ENCODE measurements around the gene LGMN. TPM values are rescaled to one million over a fixed set of nuclear protein-coding genes. Genes with fewer than 3 reads are reported as not detected.

The LGMN gene
- total RNA-seq, 1 experiment from 2014 or later, result 48.8 TPM

- ChIA-PET CTCF (no interaction called here), POLR2A (ENCODE audit: unreplicated experiment) (no interaction called here)
- no peak overlapping the region for H2AFZ ChIP-seq
- no peak for DNase-seq
- peaks cover 4% of the 10 kb centered on the region for H3K4me1 ChIP-seq (replicated peaks; ENCODE audit: insufficient read depth)
- TF ChIP-seq EZH2 (IDR thresholded peaks at IDR 0.05; ENCODE audit: low read depth), result no peak
- no peak for TF ChIP-seq CTCF (conservative IDR thresholded peaks at IDR 0.05)
- no peaks in the 10 kb centered on the region; the same call in 1 of the 2 replicates for H3K9me3 ChIP-seq (ENCODE audit: insufficient read depth, low read depth)
- H3K27me3 ChIP-seq (ENCODE audit: insufficient read depth, low read depth), result no peaks in the 10 kb centered on the region
- H3K79me2 ChIP-seq (ENCODE audit: low read depth), result no peaks in the 10 kb centered on the region
- intact Hi-C loops (cut with micrococcal nuclease; ENCODE audit: unreplicated experiment), result no loop called here
- no peaks in the 10 kb centered on the region for H4K20me1 ChIP-seq (ENCODE audit: insufficient read depth)
- H3K4me3 ChIP-seq, result no peak overlapping the region
- no peaks in the 10 kb centered on the region for H3K9me2 ChIP-seq (ENCODE audit: insufficient read depth)
- no peaks in the 10 kb centered on the region for H3K36me3 ChIP-seq (ENCODE audit: low read depth)
- H3F3A ChIP-seq (ENCODE audit: insufficient read depth, low read depth), result no peaks in the 10 kb centered on the region
- no peak overlapping the region for H3K4me2 ChIP-seq
- H3K27ac ChIP-seq, result no peak overlapping the region
- BruUV-seq (replicated peaks), result no TSS peak
Measured at GRCh38 chr14:92703516-92703915, 44.9 kb downstream of the LGMN start.

GRCh38 chr14:92702441-92702918, 45.9 kb downstream of the LGMN start:
- no peak for TF ChIP-seq EZH2 (IDR thresholded peaks at IDR 0.05; ENCODE audit: low read depth)
- no peak for TF ChIP-seq CTCF (conservative IDR thresholded peaks at IDR 0.05)
- Histone ChIP-seq H4K20me1 (ENCODE audit: insufficient read depth) (no peaks in the 10 kb centered on the region), H3K27ac (no peak overlapping the region), H3K27me3 (ENCODE audit: insufficient read depth, low read depth) (no peaks in the 10 kb centered on the region), H3K79me2 (ENCODE audit: low read depth) (no peaks in the 10 kb centered on the region), H3K4me3 (no peak overlapping the region), H2AFZ (no peak overlapping the region), H3F3A (ENCODE audit: insufficient read depth, low read depth) (no peaks in the 10 kb centered on the region; the same call in 1 of the 2 replicates), H3K4me1 (replicated peaks; ENCODE audit: insufficient read depth) (no peaks in the 10 kb centered on the region), H3K9me2 (ENCODE audit: insufficient read depth) (no peaks in the 10 kb centered on the region), H3K4me2 (no peak overlapping the region), H3K9me3 (ENCODE audit: insufficient read depth, low read depth) (no peaks in the 10 kb centered on the region; the same call in 1 of the 2 replicates), H3K36me3 (ENCODE audit: low read depth) (no peaks in the 10 kb centered on the region)
- POLR2A ChIA-PET (ENCODE audit: unreplicated experiment), result no interaction called here
- no TSS peak for BruUV-seq (replicated peaks)
- CTCF ChIA-PET, result interaction anchor here (0.5 kb wide), 1 partner anchor 13 kb away, joined by 6 read pairs; no protein-coding TSS in a partner anchor
- intact Hi-C loops (cut with micrococcal nuclease; ENCODE audit: unreplicated experiment), result no loop called here
- no peak for DNase-seq

GRCh38 chr14:92701826-92702225, 46.6 kb downstream of the LGMN start:
- Histone ChIP-seq H3K27me3 (ENCODE audit: insufficient read depth, low read depth) (no peaks in the 10 kb centered on the region), H4K20me1 (ENCODE audit: insufficient read depth) (no peaks in the 10 kb centered on the region), H3K4me3 (no peak overlapping the region), H3F3A (ENCODE audit: insufficient read depth, low read depth) (no peaks in the 10 kb centered on the region; the same call in 1 of the 2 replicates), H3K4me1 (replicated peaks; ENCODE audit: insufficient read depth) (no peaks in the 10 kb centered on the region), H2AFZ (no peak overlapping the region), H3K79me2 (ENCODE audit: low read depth) (no peaks in the 10 kb centered on the region), H3K27ac (no peak overlapping the region), H3K9me3 (ENCODE audit: insufficient read depth, low read depth) (no peaks in the 10 kb centered on the region; the same call in 1 of the 2 replicates), H3K9me2 (ENCODE audit: insufficient read depth) (no peaks in the 10 kb centered on the region), H3K4me2 (no peak overlapping the region), H3K36me3 (ENCODE audit: low read depth) (no peaks in the 10 kb centered on the region)
- TF ChIP-seq EZH2 (IDR thresholded peaks at IDR 0.05; ENCODE audit: low read depth), result no peak
- no peak for TF ChIP-seq CTCF (conservative IDR thresholded peaks at IDR 0.05)
- BruUV-seq (replicated peaks), result no TSS peak
- DNase-seq, result no peak
- POLR2A ChIA-PET (ENCODE audit: unreplicated experiment), result no interaction called here
- CTCF ChIA-PET, result interaction anchor here (0.5 kb wide), 1 partner anchor 13 kb away, joined by 6 read pairs; no protein-coding TSS in a partner anchor
- intact Hi-C loops (cut with micrococcal nuclease; ENCODE audit: unreplicated experiment), result no loop called here

Data from PC-9 (cell line).